Neural progenitor cell (in vitro differentiated cells): ENCODE measurements around the gene PDE8B.

Source experiments
- CTCF ChIP-seq: fragments of 200-600 bp; sonication (generic); IDR thresholded peaks from 2 replicates; pipeline ENCODE4 v1.5.1; 2017; ENCODE audit warnings: antibody characterized with exemption, mild to moderate bottlenecking
- EZH2phosphoT487 ChIP-seq: fragments of 200-600 bp; sonication (generic); IDR thresholded peaks from 2 replicates; pipeline ENCODE4 v1.6.1; 2017; ENCODE audit warnings: antibody characterized with exemption

GRCh38 chr5:77292026-77292757 is 81.7 kb downstream of the PDE8B start:
- TF ChIP-seq CTCF (no peak), EZH2phosphoT487 (no peak)
